Prostate gland (tissue), 2 donors: ENCODE data around the gene SLC4A2. TPM values are rescaled to one million over a fixed set of nuclear protein-coding genes. Genes with fewer than 3 reads are reported as not detected.

Experiments used
- DNase-seq: peaks from one replicate; pipeline ENCODE4 v3.0.0-alpha.2; 2019; ENCODE audit warnings: low spot score
- H3K27ac ChIP-seq, 2 donors: fragments of 200-600 bp; sonication (generic); 2 replicates each; pipeline ENCODE4 v1.5.1; 2017 to 2019
- H3K27me3 ChIP-seq: fragments of 200-600 bp; sonication (generic); replicated peaks from 2 replicates; pipeline ENCODE4 v1.5.1; 2019; ENCODE audit not compliant: insufficient read depth
- H3K36me3 ChIP-seq, 2 donors: fragments of 200-600 bp; sonication (generic); 1 replicate in 1 of 2; 2 replicates in 1 of 2; pipeline versions ENCODE4 v1.5.1 to v1.8.1; 2017 to 2019
- H3K4me1 ChIP-seq: fragments of 200-600 bp; sonication (generic); replicated peaks from 2 replicates; pipeline ENCODE4 v1.5.1; 2019
- H3K4me3 ChIP-seq, 2 donors: fragments of 200-600 bp; sonication (generic); 2 replicates each; pipeline ENCODE4 v1.5.1; 2017 to 2019
- H3K9me3 ChIP-seq: fragments of 200-600 bp; sonication (generic); 2 replicates; pipeline ENCODE4 v1.5.1; 2017
- CTCF ChIP-seq, 4 experiments: fragments of 200-600 bp in 2 of 4; fragments of 450-650 bp in 2 of 4; sonication (generic) in 2 of 4; IDR thresholded peaks; 1 replicate in 3 of 4; 2 replicates in 1 of 4; pipeline ENCODE4 v1.5.1; 2016 to 2019; ENCODE audit warnings: antibody characterized with exemption in 4 of 4, mild to moderate bottlenecking in 2 of 4, moderate library complexity in 2 of 4
- POLR2A ChIP-seq: fragments of 450-650 bp; IDR thresholded peaks from one replicate; pipeline ENCODE4 v1.6.1; 2016; ENCODE audit warnings: antibody characterized with exemption, mild to moderate bottlenecking
- POLR2AphosphoS5 ChIP-seq: sonication (generic); formaldehyde crosslinking; IDR thresholded peaks from one replicate; pipeline ENCODE4 v1.6.1; 2017; ENCODE audit warnings: antibody characterized with exemption
- WGBS: methylation state at CpG from one replicate; pipeline ENCODE4 v1.1.5; 2018; 5-methylcytosine and 5-hydroxymethylcytosine counted together
- intact Hi-C: fragments of 100-400 bp; cut with DNase I; formaldehyde crosslinking; loops from one replicate; pipeline ENCODE4 v1.14.2; 2022
- total RNA-seq, 2 donors: library from RNA; depleted of rRNA; stranded (reverse); fragments of >200 nt; gene quantifications; one replicate each; pipeline ENCODE4 v1.1.0, GENCODE V29; 2016

The SLC4A2 gene
- total RNA-seq, 2 donors from 2014 or later = 77.1 to 141 TPM

GRCh38 chr7:151085691-151086620 lies 26.6 kb downstream of the SLC4A2 start, which contains the start of gene AGAP3:
Gene AGAP3 (plus strand): TSS chr7:151086475. CDS start chr7:151086742, 267 bp downstream.
- no peaks in the 10 kb centered on the region for H3K36me3 ChIP-seq
- intact Hi-C loops = loop anchor here (10.0 kb wide), 1 partner anchor 121 kb away; no protein-coding TSS in a partner anchor
- DNase-seq = peak; percentile 87
- WGBS = 2% methylated on average over 32 of the region's 84 CpGs
- H3K4me3 ChIP-seq = peak within 1 kb of the TSS; percentile 61 to 80
- no peaks in the 10 kb centered on the region for H3K9me3 ChIP-seq
- peaks cover 35% of the 10 kb centered on the region for H3K4me1 ChIP-seq
- TF ChIP-seq POLR2A (peak; percentile 76), CTCF (IDR thresholded peaks at IDR 0.05) (no peak), POLR2AphosphoS5 (peak; percentile 54)
- no peaks in the 10 kb centered on the region for H3K27me3 ChIP-seq
- peak within 1 kb of the TSS; percentile 83 to 90 for H3K27ac ChIP-seq

- Histone ChIP-seq H3K4me3 (peak overlapping the region; percentile 61 to 80), H3K4me1 (peaks cover 26% of the 10 kb centered on the region), H3K9me3 (no peaks in the 10 kb centered on the region), H3K36me3 (no peaks in the 10 kb centered on the region), H3K27me3 (no peaks in the 10 kb centered on the region), H3K27ac (peak overlapping the region; percentile 83)
- DNase-seq = no peak
- WGBS = under 1% methylated on average over 38 of the region's 56 CpGs
- no peak for TF ChIP-seq POLR2AphosphoS5
- no peak for TF ChIP-seq POLR2A
- no peak for TF ChIP-seq CTCF (IDR thresholded peaks at IDR 0.05)
- intact Hi-C loops = loop anchor here (10.0 kb wide), 1 partner anchor 122 kb away; no protein-coding TSS in a partner anchor
Observed at GRCh38 chr7:151086802-151087244, 27.4 kb downstream of the SLC4A2 start.

GRCh38 chr7:151087245-151088018 lies 28.0 kb downstream of the SLC4A2 start:
- peak; percentile 16 for TF ChIP-seq POLR2A
- TF ChIP-seq CTCF (IDR thresholded peaks at IDR 0.05) = peak; percentile 9 to 49 (median 22)
- TF ChIP-seq POLR2AphosphoS5 = no peak
- H3K4me3 ChIP-seq = peak overlapping the region; percentile 61 to 80
- peaks cover 20% of the 10 kb centered on the region for H3K4me1 ChIP-seq
- no peaks in the 10 kb centered on the region for H3K36me3 ChIP-seq
- intact Hi-C loops = loop anchor here (10.0 kb wide), 1 partner anchor 123 kb away; no protein-coding TSS in a partner anchor
- peak; percentile 45 for DNase-seq
- H3K27ac ChIP-seq = peak overlapping the region; percentile 83
- no peaks in the 10 kb centered on the region for H3K27me3 ChIP-seq
- under 1% methylated on average over 32 of the region's 70 CpGs for WGBS
- H3K9me3 ChIP-seq = no peaks in the 10 kb centered on the region

GRCh38 chr7:151088019-151088855 lies 28.8 kb downstream of the SLC4A2 start:
- WGBS = 30% methylated on average over 16 of the region's 16 CpGs
- Histone ChIP-seq H3K9me3 (no peaks in the 10 kb centered on the region), H3K27me3 (no peaks in the 10 kb centered on the region), H3K36me3 (no peaks in the 10 kb centered on the region), H3K4me1 (peaks cover 16% of the 10 kb centered on the region), H3K4me3 (peak overlapping the region; percentile 61 to 80), H3K27ac (peak overlapping the region; percentile 83)
- DNase-seq = no peak
- intact Hi-C loops = loop anchor here (10.0 kb wide), 1 partner anchor 123 kb away; no protein-coding TSS in a partner anchor
- TF ChIP-seq POLR2AphosphoS5 = no peak
- no peak for TF ChIP-seq CTCF (IDR thresholded peaks at IDR 0.05)
- no peak for TF ChIP-seq POLR2A
